ENCODE results near the gene TBC1D1.

TBC1D1 gene

DNA sequence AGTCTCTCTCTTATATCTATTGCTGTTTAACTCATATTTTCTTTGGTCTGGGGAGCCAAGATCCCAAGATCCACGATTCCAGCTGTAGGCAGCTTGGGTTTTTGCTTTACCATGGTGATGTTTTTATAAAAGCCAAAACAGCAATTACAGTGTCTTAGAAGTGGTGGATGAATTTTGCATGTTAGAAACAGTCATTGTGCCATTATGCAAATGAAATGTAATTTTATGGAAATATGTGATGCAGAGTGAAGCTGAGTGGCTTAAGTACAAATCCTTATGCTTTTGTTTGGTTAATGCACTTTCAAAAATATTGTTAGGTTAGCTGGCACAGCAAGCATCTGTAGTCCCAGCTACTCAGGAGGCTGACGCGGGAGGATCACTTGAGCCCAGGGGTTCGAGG is 36.5 kb downstream of the TBC1D1 start:
- no peak for DNase-seq

DNA sequence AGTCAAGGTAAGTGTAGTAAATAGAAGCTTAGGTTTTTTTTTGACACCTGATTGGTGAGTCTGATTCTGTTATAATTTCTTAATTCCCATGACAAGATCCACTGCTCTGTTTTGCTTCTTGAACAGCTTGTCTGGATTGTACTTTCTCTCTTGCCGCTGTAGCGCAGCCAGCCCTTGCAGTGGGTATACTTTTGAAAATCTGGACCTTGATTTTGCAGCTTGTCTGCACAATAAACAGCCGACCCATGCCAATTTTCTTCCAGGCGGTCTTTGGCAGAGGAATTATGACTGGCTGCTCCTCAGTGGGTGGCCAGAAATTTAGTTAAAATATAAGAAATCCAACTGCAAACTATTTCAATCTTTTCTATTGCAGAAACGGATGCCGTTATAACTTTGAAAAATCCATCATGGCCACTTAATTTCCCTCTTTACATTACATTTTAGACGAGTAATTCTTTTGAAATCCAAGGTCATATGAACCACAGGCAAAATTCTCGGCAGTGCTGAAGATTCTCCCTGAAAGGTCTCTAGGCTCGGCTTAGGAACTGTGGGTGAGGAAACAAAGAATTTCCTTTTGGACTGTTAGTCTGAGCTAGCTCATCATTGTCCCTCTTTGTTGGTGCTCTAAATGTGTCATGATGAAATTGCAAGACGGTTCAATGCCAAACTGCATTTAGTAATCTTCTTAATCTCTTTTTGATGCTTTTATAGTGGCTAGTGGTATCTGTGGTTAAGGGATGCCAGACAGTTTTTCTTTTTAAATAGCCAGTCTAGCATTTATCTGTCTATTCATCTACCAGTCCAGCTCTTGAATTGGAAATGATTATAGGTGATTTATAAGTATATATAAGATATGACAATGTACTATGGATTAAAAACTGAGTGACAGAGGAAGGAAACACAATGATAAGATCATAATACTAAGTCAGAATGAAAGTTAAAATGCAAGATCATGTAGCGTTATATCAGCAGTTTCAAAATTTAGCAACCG is 37.8 kb downstream of the TBC1D1 start:
- no peak for DNase-seq

DNA sequence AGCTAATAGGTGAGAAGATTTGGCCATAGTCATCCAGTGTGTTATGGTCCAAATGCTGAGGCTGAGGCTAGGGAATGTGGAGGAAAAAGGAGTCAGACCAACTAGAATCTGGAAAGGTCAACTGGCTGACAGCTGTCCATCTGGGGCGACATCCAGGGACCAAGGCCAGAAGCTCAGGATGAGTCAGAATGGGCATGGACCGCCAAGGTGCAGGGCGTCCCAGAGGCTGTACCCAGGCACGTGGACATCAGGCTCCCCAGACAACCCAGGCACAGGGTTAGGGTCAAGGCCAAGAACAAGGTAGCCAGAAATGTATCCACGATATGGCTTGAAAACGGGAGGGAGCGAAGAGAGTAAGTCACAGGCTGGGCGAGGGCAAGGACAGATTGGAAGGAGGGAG is 43.2 kb downstream of the TBC1D1 start:
- no peak for DNase-seq

DNA sequence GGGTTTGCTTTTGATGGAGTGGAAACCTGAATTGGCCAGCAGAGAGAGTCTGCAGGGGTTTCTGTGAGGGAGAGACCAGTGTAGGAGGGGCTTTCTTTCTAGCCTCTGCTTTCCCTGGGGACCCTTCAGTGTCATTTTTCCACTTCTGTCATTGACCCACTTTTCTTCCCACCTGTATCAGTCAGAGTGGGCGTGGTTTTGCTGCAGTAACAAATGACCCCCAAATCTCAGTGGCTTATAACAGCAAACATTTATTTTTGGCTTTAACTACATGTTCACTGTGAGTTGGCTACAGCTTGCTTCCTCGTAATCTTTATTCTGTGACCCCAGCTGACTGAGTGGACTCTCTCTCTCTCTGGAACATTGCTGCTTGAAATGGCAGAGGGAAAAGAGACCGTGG is 43.7 kb downstream of the TBC1D1 start:
- DNase-seq: no peak

DNA sequence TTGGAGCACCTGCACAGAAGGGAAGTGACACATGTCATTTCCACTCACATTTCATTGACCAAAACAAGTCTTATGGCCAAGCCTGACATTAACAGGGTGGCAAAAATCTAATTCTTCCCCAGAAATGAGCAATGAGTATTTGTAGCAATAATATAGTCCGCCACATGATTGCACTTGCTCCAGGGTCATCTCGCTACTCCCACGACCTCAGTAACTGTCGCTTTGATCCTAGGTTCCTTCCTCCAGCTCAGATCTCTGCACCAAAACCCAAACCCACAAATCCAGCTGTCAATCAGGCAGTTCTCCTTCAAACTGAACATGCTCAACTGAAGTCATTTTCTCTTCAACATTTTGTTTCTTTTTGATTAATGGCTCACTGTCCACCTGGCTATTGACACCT is 44.1 kb downstream of the TBC1D1 start:
- DNase-seq: no peak

DNA sequence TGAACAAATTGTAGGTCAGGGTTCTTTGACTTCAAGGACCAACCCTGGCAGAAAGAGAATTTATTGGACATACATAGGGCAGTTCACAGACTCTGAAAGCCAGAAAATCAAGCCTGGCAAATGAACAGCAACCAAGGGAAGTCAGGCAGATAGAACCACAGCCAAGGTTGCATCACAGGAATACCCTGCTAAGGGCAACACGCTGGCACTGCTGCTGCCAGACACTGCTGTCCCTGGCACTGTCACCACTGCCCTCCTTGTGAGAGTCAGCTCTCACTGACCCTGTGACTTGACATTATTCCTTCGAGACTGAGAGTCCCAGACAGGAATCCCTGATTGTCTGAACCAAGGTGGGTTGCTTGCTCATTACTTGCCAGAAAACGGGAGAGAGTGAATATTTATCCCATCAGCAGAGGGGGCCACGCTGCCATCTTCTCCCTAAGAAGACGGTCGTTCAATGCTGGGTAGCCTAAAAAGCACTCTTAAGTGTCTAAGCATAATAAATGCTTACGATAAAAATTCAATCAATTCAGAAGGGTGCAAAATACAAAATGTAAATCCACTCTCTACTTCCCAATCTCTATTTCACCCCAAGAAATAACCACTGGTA is 46.1 kb downstream of the TBC1D1 start:
- DNase-seq: no peak

DNA sequence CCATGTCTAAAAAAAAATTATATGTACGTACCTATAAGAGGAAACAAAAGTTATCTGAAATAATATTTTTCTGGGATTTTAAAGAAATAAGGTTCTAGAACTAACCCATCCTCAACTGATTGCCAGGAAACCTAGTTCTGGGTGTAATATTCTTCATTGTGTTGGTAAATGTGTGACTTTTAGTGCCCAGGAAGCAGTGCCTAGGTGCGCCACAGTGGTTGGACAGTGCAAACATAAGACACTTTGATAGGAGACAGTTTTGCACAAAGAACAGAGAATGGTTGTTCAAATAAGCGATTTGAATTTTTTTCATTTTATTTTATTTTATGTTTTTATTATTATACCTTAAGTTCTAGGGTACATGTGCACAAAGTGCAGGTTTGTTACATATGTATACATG is 47.3 kb downstream of the TBC1D1 start:
- DNase-seq: no peak

DNA sequence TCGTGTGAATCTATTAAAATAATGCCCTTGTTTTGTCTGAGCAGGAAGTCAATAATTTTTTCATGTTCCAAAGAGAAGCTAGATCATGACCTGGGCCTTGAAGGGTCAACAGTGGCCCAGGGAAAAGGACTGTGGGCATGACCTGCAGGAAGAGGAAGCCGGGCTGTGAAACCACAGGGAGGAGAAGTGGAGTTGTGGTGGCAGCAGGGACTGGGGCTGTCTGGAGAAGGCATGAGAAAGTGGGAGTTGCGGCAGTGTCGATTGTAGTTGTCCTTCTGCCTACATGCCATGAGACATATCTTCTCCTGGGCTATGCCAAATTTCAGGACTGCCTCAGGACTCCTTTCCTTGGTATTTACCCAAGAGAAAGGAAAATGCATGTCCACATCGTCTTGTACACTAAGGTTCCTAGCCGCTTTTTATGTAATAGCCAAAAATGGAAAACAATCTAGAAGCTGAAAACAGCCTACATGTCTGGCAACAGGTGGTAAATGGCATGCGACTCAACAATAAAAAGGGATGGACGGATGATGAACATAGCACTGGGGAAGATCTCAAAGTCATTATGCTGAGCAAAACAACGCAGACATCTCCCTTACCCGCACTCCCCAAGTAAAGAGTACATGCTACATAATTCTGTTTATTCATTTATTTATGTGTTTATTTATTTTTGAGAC is 55.8 kb downstream of the TBC1D1 start:
- DNase-seq: no peak

DNA sequence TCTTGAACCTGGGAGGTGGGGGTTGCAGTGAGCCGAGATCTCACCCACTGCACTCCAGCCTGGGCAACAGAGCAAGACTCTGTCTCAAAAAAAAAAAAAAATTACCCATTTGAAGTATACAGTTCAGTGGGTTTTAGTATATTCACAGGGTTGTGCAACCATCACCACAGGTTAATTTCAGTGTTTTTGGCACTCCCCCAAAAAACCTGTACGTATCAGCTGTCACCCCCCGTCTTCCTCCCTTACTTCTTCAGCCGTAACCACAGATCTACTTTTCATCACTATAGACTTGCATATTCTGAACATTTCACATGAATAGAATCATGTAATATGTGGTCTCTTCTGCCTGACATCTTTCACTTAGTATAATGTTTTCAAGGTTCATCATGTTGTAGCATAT is 57.7 kb downstream of the TBC1D1 start:
- DNase-seq: no peak

DNA sequence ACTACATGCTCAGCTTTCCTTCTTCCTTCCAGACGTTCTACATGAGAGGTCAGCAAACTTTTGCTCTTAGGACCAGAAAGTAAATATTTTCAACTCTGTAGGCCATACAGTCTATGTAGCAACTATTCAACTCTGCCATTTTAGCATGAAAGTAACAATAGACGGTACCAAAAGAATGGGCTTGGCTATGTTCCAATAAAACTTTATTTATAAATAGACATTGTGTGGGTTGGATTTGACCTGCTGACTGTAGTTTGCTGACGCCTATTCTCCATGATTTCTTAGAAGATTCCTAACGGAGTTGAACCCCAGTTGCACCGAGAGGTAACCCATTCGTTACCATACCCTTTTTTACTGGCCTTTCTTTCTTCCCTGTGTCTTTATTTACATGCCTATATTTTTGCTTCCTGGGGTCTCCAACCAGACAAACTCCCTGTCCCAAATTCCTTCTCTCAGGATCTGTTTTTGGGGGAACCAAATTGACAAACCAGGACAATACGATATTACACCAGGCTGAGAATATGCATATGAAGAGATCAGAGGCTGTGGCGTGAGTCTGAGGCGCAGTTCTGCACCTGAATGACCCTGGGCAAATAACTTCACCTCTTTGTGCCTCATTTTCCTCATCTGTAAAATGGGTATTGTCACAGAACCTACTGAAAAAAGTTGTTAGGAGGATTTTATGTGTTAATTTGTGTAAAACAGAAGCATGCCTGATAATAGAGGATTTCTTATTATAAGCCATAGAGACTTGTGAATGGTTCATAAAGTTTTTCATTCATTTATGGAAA is 58.9 kb downstream of the TBC1D1 start:
- no peak for DNase-seq

DNA sequence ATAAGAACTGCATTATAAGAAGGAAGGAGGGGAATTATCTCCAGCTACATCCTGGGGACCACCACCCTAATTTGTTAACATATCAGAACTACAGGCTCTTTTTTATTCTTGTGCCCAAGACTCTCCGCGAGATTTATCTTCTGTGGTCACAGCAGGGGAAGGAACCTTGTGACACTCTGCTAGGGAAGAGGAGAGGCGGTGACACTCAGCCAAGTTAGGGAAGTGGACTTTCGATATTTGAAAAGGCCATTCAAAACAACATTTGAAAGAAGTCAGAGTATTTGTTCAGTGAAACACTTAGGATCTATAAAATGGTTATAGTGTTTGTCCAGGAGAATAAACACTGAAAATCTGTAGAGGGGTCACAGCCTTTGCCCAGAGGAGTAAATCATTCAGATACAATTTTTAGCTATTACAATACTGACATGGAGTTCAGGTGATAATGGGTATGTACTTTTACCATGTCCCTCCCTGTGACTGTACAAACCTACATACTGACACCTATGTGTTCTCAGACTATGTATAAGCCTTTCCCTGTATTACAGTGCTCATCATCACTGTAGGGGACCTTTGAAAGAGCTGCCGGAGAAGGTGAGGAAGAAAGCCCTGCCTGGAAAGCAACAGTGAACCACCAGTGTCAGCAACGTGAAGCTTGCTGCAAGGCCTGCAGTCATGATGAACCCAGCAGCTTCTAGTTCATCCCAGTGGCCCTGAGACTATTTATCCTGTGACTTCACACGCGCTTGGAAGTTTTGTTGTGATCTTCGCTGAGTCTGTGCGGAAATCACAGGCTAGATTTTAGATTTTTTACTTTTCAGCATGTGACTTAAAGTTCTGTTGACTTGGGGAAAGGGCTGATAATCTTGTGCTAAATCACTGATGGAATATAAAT is 60.8 kb downstream of the TBC1D1 start:
- no peak for DNase-seq

DNA sequence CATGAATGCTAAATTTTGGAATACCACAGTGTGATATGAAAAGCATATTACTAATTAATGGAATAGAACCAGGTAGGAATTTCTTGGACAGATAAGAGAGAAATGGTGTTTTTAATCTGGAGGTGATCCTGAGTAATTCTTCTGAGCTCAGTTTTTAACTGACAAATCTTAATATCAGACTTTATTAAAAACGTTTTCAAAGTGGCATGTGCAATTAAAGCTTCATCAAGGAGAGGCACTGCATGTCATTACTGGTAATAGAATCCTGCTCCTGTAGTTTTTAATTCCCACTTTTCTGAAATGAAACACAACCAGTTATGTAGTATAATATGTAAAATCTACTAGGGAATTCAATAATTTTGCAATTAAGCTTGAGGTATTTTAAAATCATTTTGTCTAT is 62.3 kb downstream of the TBC1D1 start:
- DNase-seq: no peak

DNA sequence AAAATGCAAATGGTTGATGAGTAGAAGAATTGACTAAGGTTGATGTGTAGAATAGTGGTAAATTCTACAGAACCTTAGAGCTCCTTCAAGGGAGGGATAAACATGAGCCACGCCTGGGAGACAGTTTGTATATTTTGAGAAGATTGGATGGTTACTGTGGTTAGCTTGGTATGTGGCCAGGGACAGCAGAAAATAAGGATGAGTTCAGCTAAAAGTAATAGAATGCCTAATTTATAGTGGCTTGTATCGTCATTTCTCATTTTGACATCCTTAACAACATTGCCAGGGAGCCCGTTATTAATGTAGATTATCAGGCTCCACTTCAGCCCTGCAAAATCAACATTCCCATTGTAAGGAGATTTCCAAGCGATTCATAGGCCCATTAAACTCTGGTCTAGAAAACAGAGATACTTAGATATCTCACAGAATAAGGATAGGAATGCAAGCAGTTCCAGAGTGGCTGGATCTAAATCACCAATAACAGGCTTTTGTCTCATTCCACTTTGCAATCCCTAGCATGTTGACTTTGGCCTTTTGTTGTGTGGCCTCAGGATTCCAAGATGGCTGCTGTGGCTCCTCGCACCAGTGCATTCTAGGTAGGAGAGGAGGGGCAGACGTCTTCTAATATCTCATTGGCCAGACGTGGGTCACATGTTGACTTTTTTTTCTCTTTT is 62.9 kb downstream of the TBC1D1 start:
- DNase-seq: no peak

DNA sequence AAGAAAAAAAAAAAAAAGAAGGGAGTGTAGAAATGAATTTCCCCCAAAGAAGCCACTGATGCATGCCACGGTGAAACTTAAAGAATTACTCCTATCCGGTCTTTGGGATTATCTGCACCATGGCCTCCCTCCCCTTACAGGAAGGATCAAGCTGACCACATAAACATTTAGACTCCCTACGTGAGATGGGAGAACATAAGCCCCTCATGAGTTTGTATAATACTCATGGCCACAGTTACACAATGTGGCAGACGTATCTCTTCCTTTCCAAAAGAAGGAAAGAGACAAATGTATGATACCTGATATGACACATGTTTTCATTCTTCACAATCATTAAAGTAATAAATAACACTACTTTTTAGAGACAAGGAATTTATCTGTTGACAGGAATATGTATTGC is 66.1 kb downstream of the TBC1D1 start:
- DNase-seq: no peak

DNA sequence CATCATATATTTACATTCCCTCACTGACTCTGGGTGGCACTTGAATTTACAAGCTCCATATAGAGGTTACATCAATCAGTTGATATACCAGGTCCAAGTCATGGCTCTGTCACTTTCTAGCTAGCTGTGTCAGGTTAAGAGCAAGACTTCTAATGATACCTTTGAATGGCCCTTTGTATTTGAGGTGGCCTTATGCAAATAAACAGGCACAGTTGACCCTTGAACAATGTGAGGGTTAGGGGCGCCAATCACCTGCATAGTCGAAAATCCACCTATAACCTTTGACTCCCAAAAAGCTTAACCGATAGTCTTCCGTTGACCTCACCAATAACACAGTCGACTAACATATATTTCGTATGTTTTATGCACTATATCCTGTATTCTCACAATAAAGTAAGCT is 68.0 kb downstream of the TBC1D1 start:
- DNase-seq: no peak

DNA sequence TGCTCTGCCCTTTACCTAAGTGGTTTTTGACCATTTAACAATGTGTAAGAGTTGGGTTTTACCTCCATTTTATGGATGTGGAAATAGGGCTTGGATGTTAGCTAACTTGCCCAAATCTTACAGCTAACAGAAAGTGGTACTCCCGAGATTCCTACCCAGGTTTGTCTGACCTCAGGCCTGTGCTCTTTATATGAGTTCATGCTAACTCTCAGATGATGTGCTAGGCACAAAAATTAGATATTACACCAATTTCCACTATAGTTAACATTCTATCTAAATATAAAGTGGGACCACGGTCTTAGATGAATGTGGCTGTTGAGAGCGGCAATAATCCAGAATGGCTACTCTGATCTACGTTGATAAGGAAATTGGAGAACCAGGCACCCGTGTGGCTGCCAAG is 69.2 kb downstream of the TBC1D1 start, which contains the start of gene PTTG2:
TSS of gene PTTG2 (plus strand) at position 301 of the 400 bp plus-strand sequence. CDS start at position 338, 37 bp downstream.
- no peak for DNase-seq

DNA sequence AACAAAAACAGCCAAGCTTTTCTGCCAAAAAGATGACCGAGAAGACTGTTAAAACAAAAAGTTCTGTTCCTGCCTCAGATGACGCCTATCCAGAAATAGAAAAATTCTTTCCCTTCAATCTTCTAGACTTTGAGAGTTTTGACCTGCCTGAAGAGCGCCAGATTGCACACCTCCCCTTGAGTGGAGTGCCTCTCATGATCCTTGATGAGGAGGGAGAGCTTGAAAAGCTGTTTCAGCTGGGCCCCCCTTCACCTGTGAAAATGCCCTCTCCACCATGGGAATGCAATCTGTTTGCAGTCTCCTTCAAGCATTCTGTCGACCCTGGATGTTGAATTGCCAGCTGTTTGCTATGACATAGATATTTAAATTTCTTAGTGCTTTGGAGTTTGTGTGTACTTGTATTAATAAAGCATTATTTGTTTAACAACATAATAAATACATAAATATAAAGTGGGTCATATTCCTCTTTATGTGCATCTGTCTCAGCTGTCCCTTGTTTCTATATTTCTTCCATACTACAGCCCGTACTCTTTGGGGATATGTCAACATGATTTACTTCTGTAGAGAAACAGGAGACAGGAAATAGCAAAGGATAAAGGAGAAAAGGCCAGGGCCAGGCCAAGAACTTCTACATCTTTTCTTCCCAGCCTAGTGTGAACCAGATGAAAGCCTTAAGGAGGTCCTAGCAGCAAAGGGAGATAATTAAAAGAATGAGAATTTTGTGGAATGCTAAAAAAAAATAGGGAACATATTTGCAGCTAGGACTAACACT is 70.0 kb downstream of the TBC1D1 start:
- DNase-seq: no peak

DNA sequence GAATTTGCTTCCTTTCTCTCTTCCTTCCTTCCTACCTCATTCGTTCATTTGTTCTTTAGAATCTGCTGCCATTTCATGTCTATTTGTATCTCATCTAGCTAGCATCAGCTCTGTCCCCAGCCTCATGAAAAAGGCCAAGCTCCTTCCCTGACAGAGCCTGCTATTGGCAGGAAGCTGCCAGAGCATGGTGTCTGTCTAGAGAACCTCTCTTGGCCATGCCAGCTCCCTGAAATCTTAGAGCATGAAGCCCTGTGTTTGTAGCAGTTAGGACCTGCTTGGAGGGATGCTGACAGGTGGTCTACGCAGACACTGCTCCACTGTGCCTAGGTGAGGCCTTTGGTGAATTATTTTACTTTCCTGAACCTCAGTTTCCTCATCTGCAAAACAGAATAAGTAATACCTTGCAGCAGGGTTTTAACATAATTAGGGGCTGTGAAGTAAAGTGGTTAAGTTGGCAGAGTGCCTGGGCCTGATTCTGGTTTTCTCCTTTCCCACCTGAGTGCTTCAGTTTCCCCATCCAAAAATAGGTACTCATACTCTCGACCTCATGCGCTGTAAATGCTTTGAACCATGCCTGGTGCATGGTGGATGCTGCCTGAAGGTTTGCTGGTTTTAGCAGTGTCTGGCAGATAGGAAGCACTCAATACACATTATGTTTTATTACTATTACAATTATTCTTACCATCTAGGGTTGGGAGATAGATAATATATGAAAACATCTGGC is 74.0 kb downstream of the TBC1D1 start:
- no peak for DNase-seq

DNA sequence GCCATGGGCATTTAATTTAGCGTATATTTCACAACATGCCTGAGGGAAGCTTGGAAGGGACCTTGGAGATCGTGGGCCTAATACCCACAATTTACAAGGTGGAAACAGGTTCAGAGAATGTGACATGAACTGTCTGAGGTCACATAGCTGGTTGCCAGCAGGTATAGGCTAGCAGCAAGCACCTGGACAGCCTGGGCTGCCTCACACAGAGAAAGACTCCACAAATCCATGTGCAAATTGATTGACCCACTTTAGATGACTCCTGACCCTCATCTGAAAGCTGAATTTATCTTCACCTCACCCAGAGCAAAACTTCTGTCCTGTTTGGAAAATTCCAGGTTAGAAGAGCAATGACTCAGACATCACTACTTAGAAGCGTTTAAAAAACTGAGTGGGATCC is 75.2 kb downstream of the TBC1D1 start:
- DNase-seq: no peak

DNA sequence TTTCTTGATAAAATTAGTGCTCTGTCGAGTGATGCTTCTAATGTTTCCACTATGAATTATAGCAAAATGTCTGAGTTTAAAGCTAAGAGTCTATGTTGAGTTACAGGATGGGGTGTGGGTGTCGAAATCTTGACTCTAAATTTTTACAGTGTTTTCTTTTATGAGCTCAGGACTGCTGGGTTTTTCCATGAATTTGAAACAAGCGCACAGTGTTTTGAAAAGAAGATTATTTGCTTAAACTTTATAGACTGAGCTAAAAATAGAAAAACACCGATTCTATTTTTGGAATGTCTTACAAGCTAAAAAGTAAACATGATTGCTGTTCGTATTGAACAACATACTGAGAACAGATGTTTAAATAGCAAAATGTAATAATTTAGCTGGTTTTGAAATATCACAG is 76.9 kb downstream of the TBC1D1 start:
- no peak for DNase-seq
